ENCODE results near the gene KCNIP2.

GRCh38 chr10:101837748-101838147, 5.9 kb downstream of the KCNIP2 start:
- TF ChIP-seq CTCF (IDR thresholded peaks at IDR 0.05; ENCODE audit: low read depth, low read length) (no peak), EZH2phosphoT487 (IDR thresholded peaks at IDR 0.05; ENCODE audit: low read depth) (no peak)

All from OCI-LY3 (cell line).